ENCODE results near the gene ATP2A2.

The ATP2A2 gene

GRCh38 chr12:110289044-110289710 is 8.1 kb downstream of the ATP2A2 start:
- DNase-seq (ENCODE audit: low read depth in 1 of 2, low spot score in 1 of 2): no peak

- DNase-seq (ENCODE audit: low read depth in 1 of 2, low spot score in 1 of 2): no peak
These were observed 8.6 kb downstream of the ATP2A2 start for GRCh38 chr12:110289711-110290078.

- DNase-seq (ENCODE audit: low read depth in 1 of 2, low spot score in 1 of 2): no peak
These were observed 20.2 kb downstream of the ATP2A2 start for GRCh38 chr12:110301065-110301806.

GRCh38 chr12:110304061-110304551 is 23.1 kb downstream of the ATP2A2 start:
- DNase-seq (ENCODE audit: low read depth in 1 of 2, low spot score in 1 of 2): no peak

GRCh38 chr12:110307372-110307771 is 26.3 kb downstream of the ATP2A2 start:
- DNase-seq (ENCODE audit: low read depth in 1 of 2, low spot score in 1 of 2): no peak

GRCh38 chr12:110310763-110311162 is 29.7 kb downstream of the ATP2A2 start:
- no peak for DNase-seq (ENCODE audit: low read depth in 1 of 2, low spot score in 1 of 2)

- DNase-seq (ENCODE audit: low read depth in 1 of 2, low spot score in 1 of 2): no peak
These were observed 30.9 kb downstream of the ATP2A2 start for GRCh38 chr12:110311903-110312302.

- no peak for DNase-seq (ENCODE audit: low read depth in 1 of 2, low spot score in 1 of 2)
These were observed 31.7 kb downstream of the ATP2A2 start for GRCh38 chr12:110312581-110313360.

GRCh38 chr12:110314308-110314707 is 33.3 kb downstream of the ATP2A2 start:
- DNase-seq (ENCODE audit: low read depth in 1 of 2, low spot score in 1 of 2): no peak

- DNase-seq (ENCODE audit: low read depth in 1 of 2, low spot score in 1 of 2): no peak
These were observed 35.8 kb downstream of the ATP2A2 start for GRCh38 chr12:110316861-110317260.

GRCh38 chr12:110317911-110318310 is 36.9 kb downstream of the ATP2A2 start:
- DNase-seq (ENCODE audit: low read depth in 1 of 2, low spot score in 1 of 2): no peak

- DNase-seq (ENCODE audit: low read depth in 1 of 2, low spot score in 1 of 2): no peak
These were observed 39.5 kb downstream of the ATP2A2 start for GRCh38 chr12:110320550-110320949.

- DNase-seq (ENCODE audit: low read depth in 1 of 2, low spot score in 1 of 2): no peak
These were observed 48.7 kb downstream of the ATP2A2 start for GRCh38 chr12:110329710-110330109.

- DNase-seq (ENCODE audit: low read depth in 1 of 2, low spot score in 1 of 2): no peak
These were observed 49.1 kb downstream of the ATP2A2 start for GRCh38 chr12:110330124-110330523.

- DNase-seq (ENCODE audit: low read depth in 1 of 2, low spot score in 1 of 2): no peak
These were observed 49.5 kb downstream of the ATP2A2 start for GRCh38 chr12:110330544-110330943.

GRCh38 chr12:110333201-110333600 is 52.2 kb downstream of the ATP2A2 start:
- DNase-seq (ENCODE audit: low read depth in 1 of 2, low spot score in 1 of 2): no peak

GRCh38 chr12:110335481-110336045 is 54.5 kb downstream of the ATP2A2 start:
- DNase-seq (ENCODE audit: low read depth in 1 of 2, low spot score in 1 of 2): no peak

- no peak for DNase-seq (ENCODE audit: low read depth in 1 of 2, low spot score in 1 of 2)
These were observed 57.1 kb downstream of the ATP2A2 start for GRCh38 chr12:110337912-110338710.

- no peak for DNase-seq (ENCODE audit: low read depth in 1 of 2, low spot score in 1 of 2)
These were observed 57.7 kb downstream of the ATP2A2 start for GRCh38 chr12:110338754-110339153.

GRCh38 chr12:110339184-110339952 is 58.3 kb downstream of the ATP2A2 start:
- DNase-seq (ENCODE audit: low read depth in 1 of 2, low spot score in 1 of 2): no peak

Measured in stimulated activated CD4-positive, alpha-beta T cell treated with anti-CD3 and anti-CD28 coated beads, Interleukin-15, amount 100 ng/mL, for 1 hour (primary cell).